HL-60 (cell line): ENCODE measurements around the gene MOCOS.

Experiments
- DNase-seq, 2 experiments: peaks; one replicate each; pipeline ENCODE4 v3.0.0-alpha.2; 2010 to 2020; ENCODE audit warnings: low read depth in 1 of 2, low spot score in 1 of 2
- H3K27ac ChIP-seq: fragments of 250-450 bp; sonication (Bioruptor Pico); replicated peaks from 2 replicates; pipeline ENCODE4 v1.5.1; 2020; ENCODE audit warnings: mild to moderate bottlenecking, moderate library complexity
- H3K27me3 ChIP-seq: fragments of 250-450 bp; sonication (Bioruptor Pico); 2 replicates; pipeline ENCODE4 v1.5.1; 2021; ENCODE audit warnings: mild to moderate bottlenecking, moderate library complexity; ENCODE audit not compliant: insufficient read depth, poor library complexity, severe bottlenecking
- H3K4me3 ChIP-seq: replicated peaks from 2 replicates; pipeline ENCODE4 v1.5.1; 2011; ENCODE audit warnings: mild to moderate bottlenecking, control low read depth, low read length; ENCODE audit not compliant: insufficient read depth
- CTCF ChIP-seq: IDR thresholded peaks from one replicate; pipeline ENCODE4 v1.5.1; 2011; ENCODE audit warnings: low read length, control low read depth, inconsistent platforms; ENCODE audit not compliant: insufficient read depth
- GABPA ChIP-seq: IDR thresholded peaks from 2 replicates; pipeline ENCODE4 v1.6.1; 2012; ENCODE audit warnings: low read depth
- POLR2AphosphoS5 ChIP-seq: IDR thresholded peaks from 2 replicates; pipeline ENCODE4 v1.6.1; 2012; ENCODE audit warnings: low read depth
- REST ChIP-seq: IDR thresholded peaks from 2 replicates; pipeline ENCODE4 v1.6.1; 2012; ENCODE audit warnings: low read depth; ENCODE audit not compliant: insufficient replicate concordance
- SPI1 ChIP-seq: IDR thresholded peaks from 2 replicates; pipeline ENCODE4 v1.6.1; 2012; ENCODE audit warnings: low read depth, mild to moderate bottlenecking, borderline replicate concordance

MOCOS gene

GRCh38 chr18:36142751-36143150 lies 44.5 kb upstream of the MOCOS start:
- no peak overlapping the region for H3K4me3 ChIP-seq
- TF ChIP-seq CTCF (no peak), GABPA (no peak), POLR2AphosphoS5 (no peak), SPI1 (no peak)
- DNase-seq: no peak

GRCh38 chr18:36143391-36143790 lies 43.9 kb upstream of the MOCOS start:
- Histone ChIP-seq H3K27me3 (no peaks in the 10 kb centered on the region), H3K27ac (no peak overlapping the region), H3K4me3 (no peak overlapping the region)
- no peak for TF ChIP-seq POLR2AphosphoS5
- no peak for TF ChIP-seq REST
- no peak for TF ChIP-seq CTCF
- TF ChIP-seq SPI1: no peak
- TF ChIP-seq GABPA: no peak
- DNase-seq: no peak

More at GRCh38 chr18:36142751-36143150, 44.5 kb upstream of the MOCOS start:
- H3K27ac ChIP-seq: no peak overlapping the region
- no peaks in the 10 kb centered on the region for H3K27me3 ChIP-seq

GRCh38 chr18:36149514-36150289 lies 37.6 kb upstream of the MOCOS start:
- Histone ChIP-seq H3K4me3 (no peak overlapping the region), H3K27ac (no peak overlapping the region), H3K27me3 (no peaks in the 10 kb centered on the region)
- DNase-seq: no peak
- TF ChIP-seq GABPA (no peak), SPI1 (no peak), POLR2AphosphoS5 (no peak), REST (no peak), CTCF (no peak)
